GM21360 (cell line): Measurements from ENCODE around the gene KLRF2.

Source experiments
- ATAC-seq: cut with Tn5 transposase; IDR thresholded peaks from one replicate; pipeline ENCODE4 v1.9.1; 2021; ENCODE audit warnings: mild to moderate bottlenecking, moderate library complexity; ENCODE audit not compliant: unreplicated experiment

Gene KLRF2

GRCh38 chr12:9933958-9934357 is 52.7 kb downstream of the KLRF2 start:
- no peak for ATAC-seq

GRCh38 chr12:9935026-9935425 is 53.7 kb downstream of the KLRF2 start:
- ATAC-seq = no peak

- ATAC-seq = no peak
Observed at GRCh38 chr12:9936591-9936990, 55.3 kb downstream of the KLRF2 start.

GRCh38 chr12:9940375-9940774 is 59.1 kb downstream of the KLRF2 start:
- ATAC-seq = no peak

GRCh38 chr12:9941838-9942237 is 60.5 kb downstream of the KLRF2 start:
- no peak for ATAC-seq

GRCh38 chr12:9943240-9943639 is 62.0 kb downstream of the KLRF2 start:
- ATAC-seq = no peak

GRCh38 chr12:9944391-9944790 is 63.1 kb downstream of the KLRF2 start:
- ATAC-seq = no peak
